Astrocyte of the cerebellum (primary cell): ENCODE data around the gene UCKL1.
"Not testable (repeated sequence)": the region's sequence is repeated elsewhere in the genome, so short reads cannot be mapped to it uniquely, and the experiment has no call there.

Experiments
- DNase-seq: peaks from one replicate; pipeline ENCODE4 v3.0.0-alpha.2; 2011; ENCODE audit warnings: low read depth
- H3K4me3 ChIP-seq: 2 replicates; pipeline ENCODE4 v1.5.1; 2011; ENCODE audit warnings: mild to moderate bottlenecking, low read depth, low read length, moderate library complexity
- CTCF ChIP-seq: IDR thresholded peaks from 2 replicates; pipeline ENCODE4 v1.5.1; 2012; ENCODE audit warnings: low read length, low read depth, moderate library complexity, mild to moderate bottlenecking; ENCODE audit errors: missing control alignments
- in situ Hi-C: cut with HindIII; loops from 2 replicates; pipeline ENCODE4 v1.10.0; 2017; ENCODE audit warnings: low sequenced_read_pairs

Gene UCKL1

DNA sequence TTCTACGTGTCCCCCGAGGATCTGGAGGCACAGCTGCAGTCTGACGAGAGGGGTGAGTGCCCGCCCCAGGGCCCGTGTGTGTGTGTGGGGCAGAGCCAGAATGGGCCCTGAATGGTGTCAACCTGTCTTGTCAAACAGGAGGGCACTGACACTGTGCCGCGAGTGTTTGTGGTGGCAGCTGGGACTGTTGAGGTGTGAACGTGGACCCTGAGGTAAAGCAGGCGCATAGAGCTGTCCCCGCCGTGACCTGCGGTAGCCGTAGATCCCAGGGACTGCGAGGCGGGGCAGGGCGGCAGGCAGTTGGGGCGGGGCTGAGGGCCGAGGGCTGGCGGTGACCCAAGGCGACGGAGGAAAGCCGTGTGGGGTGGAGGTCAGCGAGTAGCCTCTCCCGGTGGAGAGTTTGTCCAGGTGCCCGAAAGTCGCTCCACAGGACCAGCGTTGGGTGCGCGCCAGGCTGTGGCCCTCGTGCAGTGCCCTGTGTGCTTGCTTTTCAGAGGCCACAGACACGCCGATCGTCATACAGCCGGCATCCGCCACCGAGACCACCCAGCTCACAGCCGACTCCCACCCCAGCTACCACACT lies 25.2 kb downstream of the UCKL1 start:
- DNase-seq = no peak
- H3K4me3 ChIP-seq = no peak overlapping the region
- in situ Hi-C loops = no loop called here
- TF ChIP-seq CTCF = no peak

GRCh38 chr20:63929473-63929883 lies 26.7 kb downstream of the UCKL1 start:
- DNase-seq, in situ Hi-C loops, H3K4me3 ChIP-seq: not testable (repeated sequence)

DNA sequence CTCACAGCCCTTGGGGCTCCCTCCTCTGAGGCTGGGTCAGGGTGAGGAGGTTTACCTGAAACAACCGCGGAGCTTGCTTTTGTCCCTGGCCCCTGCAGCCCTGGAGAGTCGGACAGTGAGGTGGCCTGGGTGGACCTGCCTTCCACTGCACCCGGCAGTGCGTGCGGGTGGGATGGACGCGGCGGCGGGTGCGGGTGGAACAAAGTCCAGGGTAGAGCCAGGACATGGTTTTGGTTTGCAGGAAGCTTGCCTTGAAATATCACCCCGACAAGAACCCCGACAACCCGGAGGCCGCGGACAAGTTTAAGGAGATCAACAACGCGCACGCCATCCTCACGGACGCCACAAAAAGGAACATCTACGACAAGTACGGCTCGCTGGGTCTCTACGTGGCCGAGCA lies 27.1 kb downstream of the UCKL1 start:
- in situ Hi-C loops = no loop called here
- no peak for TF ChIP-seq CTCF

DNA sequence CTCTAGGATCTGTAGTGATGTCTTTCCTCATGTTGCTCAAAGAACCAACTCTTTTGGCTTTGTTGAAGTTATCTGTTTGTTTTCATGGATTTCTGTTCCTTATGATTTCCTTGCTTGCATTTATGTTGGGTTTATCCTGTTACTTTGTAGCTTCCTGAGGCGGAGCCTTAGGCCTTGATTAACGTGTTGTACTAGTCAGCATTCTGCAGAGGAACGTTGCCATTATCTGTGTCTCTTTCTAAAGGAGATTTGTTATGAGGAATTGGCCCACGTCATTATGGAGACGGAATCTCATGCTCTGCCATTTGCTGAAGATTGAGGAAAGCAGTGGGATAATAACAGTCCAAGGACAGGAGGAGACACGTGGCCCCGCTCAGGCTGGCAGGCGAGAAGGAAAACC lies 29.9 kb downstream of the UCKL1 start:
- DNase-seq = no peak
- TF ChIP-seq CTCF = no peak
- no peak overlapping the region for H3K4me3 ChIP-seq
- in situ Hi-C loops = no loop called here

More for the DNA sequence above, 27.1 kb downstream of the UCKL1 start:
- no peak overlapping the region for H3K4me3 ChIP-seq
- DNase-seq = no peak

GRCh38 chr20:63924241-63924640 lies 32.0 kb downstream of the UCKL1 start:
- in situ Hi-C loops = no loop called here
- no peak overlapping the region for H3K4me3 ChIP-seq
- DNase-seq = no peak
- TF ChIP-seq CTCF = no peak

GRCh38 chr20:63923651-63924050 lies 32.6 kb downstream of the UCKL1 start:
- H3K4me3 ChIP-seq = no peak overlapping the region
- in situ Hi-C loops = no loop called here
- no peak for TF ChIP-seq CTCF
- DNase-seq = no peak

DNA sequence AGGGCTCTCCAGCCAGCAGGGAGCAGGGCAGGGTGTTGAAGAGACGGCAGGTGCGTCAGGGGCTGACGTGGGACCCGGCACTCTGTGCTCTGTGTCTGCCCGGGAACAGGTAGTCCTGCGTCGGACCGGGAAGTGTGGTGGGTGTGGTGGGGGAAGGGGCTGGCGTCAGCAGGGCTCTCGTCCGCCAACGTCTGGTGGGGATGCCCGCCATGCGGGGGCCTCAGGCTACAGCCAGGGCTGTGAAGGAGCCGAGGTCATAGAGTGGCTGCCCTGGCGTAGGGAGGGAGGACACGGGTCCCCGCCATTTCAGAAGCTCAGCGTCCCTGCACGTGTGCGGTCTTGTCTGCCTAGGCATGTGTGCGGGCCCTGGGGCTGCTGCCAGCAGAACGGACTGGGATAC lies 36.0 kb downstream of the UCKL1 start:
- H3K4me3 ChIP-seq = no peak overlapping the region
- no peak for TF ChIP-seq CTCF
- in situ Hi-C loops = no loop called here
- no peak for DNase-seq
